A549 (cell line): ENCODE results near the gene LYST. TPM values are rescaled to one million over a fixed set of nuclear protein-coding genes. Genes with fewer than 3 reads are reported as not detected.

ENCODE experiments used
- ATAC-seq, 2 experiments: fragments of 200-7000 bp in 1 of 2; fragments of >200 bp in 1 of 2; cut with Nextera tagmentation in 1 of 2; cut with Tn5 transposase in 1 of 2; 3 replicates each; pipeline versions ENCODE4 v1.8.0 to v1.9.1; 2018 to 2020; ENCODE audit warnings: mild to moderate bottlenecking in 1 of 2, moderate library complexity in 1 of 2
- CTCF ChIA-PET: fragments of 300-600 bp; sonication (Branson Sonifier 250); formaldehyde crosslinking; extraction: SDS; loops from one replicate; lab custom pipeline; 2021; ENCODE audit warnings: antibody characterized with exemption, inconsistent platforms; lab: Yijun Ruan, JAX
- POLR2A ChIA-PET: fragments of 350-600 bp; formaldehyde crosslinking; extraction: SDS; loops from one replicate; lab custom pipeline; 2021; ENCODE audit warnings: antibody characterized with exemption, inconsistent platforms; lab: Yijun Ruan, JAX
- DNase-seq, 2 experiments: peaks; one replicate each; pipeline versions ENCODE4 v3.0.0 to v3.0.0-alpha.2; 2011 to 2016; ENCODE audit warnings: low read depth in 1 of 2, low spot score in 1 of 2
- FAIRE-seq: peaks from 2 replicates; lab custom pipeline; 2011; peaks lifted over from hg19 to GRCh38; lab: Jason Lieb, UNC
- H3K27ac ChIP-seq, 2 experiments: fragments of >200 bp; sonication (Bioruptor Twin); formaldehyde crosslinking; 3 replicates each; pipeline ENCODE4 v1.5.1; 2016 to 2017
- H3K4me1 ChIP-seq: fragments of >200 bp; sonication (Bioruptor Twin); formaldehyde crosslinking; 3 replicates; pipeline ENCODE4 v1.6.1; 2016
- H3K4me2 ChIP-seq: fragments of >200 bp; sonication (Bioruptor Twin); formaldehyde crosslinking; 3 replicates; pipeline ENCODE4 v1.6.1; 2016
- H3K4me3 ChIP-seq: fragments of >200 bp; sonication (Bioruptor Twin); formaldehyde crosslinking; 3 replicates; pipeline ENCODE4 v1.5.1; 2016
- H3K9me3 ChIP-seq: fragments of >200 bp; sonication (Bioruptor Twin); formaldehyde crosslinking; 3 replicates; pipeline ENCODE4 v1.6.1; 2016
- BHLHE40 ChIP-seq: IDR thresholded peaks from 2 replicates; pipeline ENCODE4 v1.6.1; 2012; ENCODE audit warnings: low read depth, low read length, inconsistent platforms
- CBX2 ChIP-seq: fragments of 200-600 bp; sonication (generic); IDR thresholded peaks from 2 replicates; pipeline ENCODE4 v1.6.1; 2016; ENCODE audit warnings: low read depth, mild to moderate bottlenecking, borderline replicate concordance
- CEBPB ChIP-seq, 2 experiments: fragments of >200 bp in 1 of 2; sonication (Bioruptor Twin) in 1 of 2; formaldehyde crosslinking in 1 of 2; IDR thresholded peaks; 2 replicates each; pipeline ENCODE4 v1.6.1; 2012 to 2016
- EP300 ChIP-seq, 2 experiments: fragments of >200 bp; sonication (Bioruptor Twin); formaldehyde crosslinking; IDR thresholded peaks; 2 replicates in 1 of 2; 3 replicates in 1 of 2; pipeline ENCODE4 v1.6.1; 2016 to 2017
- FOXS1 ChIP-seq: fragments of 250-450 bp; sonication (Bioruptor Pico); IDR thresholded peaks from 2 replicates; pipeline ENCODE4 v1.5.0; 2020; ENCODE audit warnings: mild to moderate bottlenecking, moderate library complexity
- GATA3 ChIP-seq: IDR thresholded peaks from 2 replicates; pipeline ENCODE4 v1.6.1; 2012; ENCODE audit warnings: borderline replicate concordance
- HOXB13 ChIP-seq: fragments of 250-450 bp; sonication (Bioruptor Pico); IDR thresholded peaks from 2 replicates; pipeline ENCODE4 v1.5.0; 2020; ENCODE audit warnings: low read depth, mild to moderate bottlenecking, moderate library complexity
- JUN ChIP-seq, 2 experiments: fragments of >200 bp; sonication (Bioruptor Twin); formaldehyde crosslinking; IDR thresholded peaks; 2 replicates in 1 of 2; 3 replicates in 1 of 2; pipeline ENCODE4 v1.6.1; 2016 to 2017
- KDM1A ChIP-seq: fragments of 200-600 bp; sonication (generic); IDR thresholded peaks from 2 replicates; pipeline ENCODE4 v1.6.1; 2016; ENCODE audit warnings: low read depth, mild to moderate bottlenecking
- MAZ ChIP-seq: fragments of 150-350 bp; IDR thresholded peaks from 2 replicates; pipeline ENCODE4 v1.6.1; 2014; ENCODE audit warnings: antibody characterized with exemption, low read depth, low read length, borderline replicate concordance
- NR3C1 ChIP-seq: fragments of >200 bp; sonication (Bioruptor Twin); formaldehyde crosslinking; IDR thresholded peaks from 3 replicates; pipeline ENCODE4 v1.6.1; 2017
- POLR2A ChIP-seq: IDR thresholded peaks from 2 replicates; pipeline ENCODE4 v1.6.1; 2012; ENCODE audit warnings: mild to moderate bottlenecking, low read length
- RARB ChIP-seq: fragments of 250-450 bp; sonication (Bioruptor Pico); IDR thresholded peaks from 2 replicates; pipeline ENCODE4 v1.8.0; 2021; ENCODE audit warnings: mild to moderate bottlenecking, moderate library complexity
- RFX5 ChIP-seq: fragments of 450-650 bp; IDR thresholded peaks from 2 replicates; pipeline ENCODE4 v1.7.1; 2014; ENCODE audit warnings: antibody characterized with exemption, mild to moderate bottlenecking, moderate library complexity
- SMC3 ChIP-seq: fragments of >200 bp; sonication (Bioruptor Twin); formaldehyde crosslinking; IDR thresholded peaks from 3 replicates; pipeline ENCODE4 v1.6.1; 2018; ENCODE audit warnings: inconsistent platforms
- TFCP2L1 ChIP-seq: fragments of 250-450 bp; sonication (Bioruptor Pico); IDR thresholded peaks from 2 replicates; pipeline ENCODE4 v1.5.0; 2021; ENCODE audit warnings: mild to moderate bottlenecking
- TP53 ChIP-seq: fragments of 250-450 bp; sonication (Bioruptor Pico); IDR thresholded peaks from 2 replicates; pipeline ENCODE4 v1.5.0; 2021; ENCODE audit warnings: mild to moderate bottlenecking, moderate library complexity
- ZNF302 ChIP-seq: fragments of 250-450 bp; sonication (Bioruptor Pico); IDR thresholded peaks from 2 replicates; pipeline ENCODE4 v1.9.0; 2021; ENCODE audit warnings: inconsistent platforms, mild to moderate bottlenecking, moderate library complexity
- WGBS: methylation state at CpG from one replicate; pipeline ENCODE4 v1.1.6; 2017; ENCODE audit errors: missing lambda C conversion rate; 5-methylcytosine and 5-hydroxymethylcytosine counted together
- polyA plus RNA-seq, 4 experiments: library from polyadenylated mRNA; depleted of rRNA in 3 of 4; stranded (reverse); fragments of >200 nt; fragmentation: RNase III in 1 of 4; extraction: RNeasy Plus Mini Kit Qiagen cat#74134 plus additional on column Dnase treatment in 1 of 4; gene quantifications; 2 replicates in 3 of 4; 3 replicates in 1 of 4; pipeline ENCODE4 v1.2.3, GENCODE V29; 2011 to 2017
- TF ChIP-seq, protein P1 (sequence below): IDR thresholded peaks from 2 replicates; pipeline ENCODE4 v1.6.1; 2012
- TF ChIP-seq, protein P2 (sequence below): fragments of >200 bp; sonication (Bioruptor Twin); formaldehyde crosslinking; IDR thresholded peaks from 2 replicates; pipeline ENCODE4 v1.6.1; 2016
- TF ChIP-seq, protein P3 (sequence below): fragments of >200 bp; sonication (Bioruptor Twin); formaldehyde crosslinking; IDR thresholded peaks from 3 replicates; pipeline ENCODE4 v1.5.1; 2016
- TF ChIP-seq, protein P4 (sequence below): fragments of 250-450 bp; sonication (Bioruptor Pico); IDR thresholded peaks from 2 replicates; pipeline ENCODE4 v1.5.0; 2020; ENCODE audit warnings: low read depth, mild to moderate bottlenecking, moderate library complexity

The LYST gene
- polyA plus RNA-seq, 2 of the 4 experiments (the other 2 are of a cell fraction) = 2.5 to 9.4 TPM

DNA sequence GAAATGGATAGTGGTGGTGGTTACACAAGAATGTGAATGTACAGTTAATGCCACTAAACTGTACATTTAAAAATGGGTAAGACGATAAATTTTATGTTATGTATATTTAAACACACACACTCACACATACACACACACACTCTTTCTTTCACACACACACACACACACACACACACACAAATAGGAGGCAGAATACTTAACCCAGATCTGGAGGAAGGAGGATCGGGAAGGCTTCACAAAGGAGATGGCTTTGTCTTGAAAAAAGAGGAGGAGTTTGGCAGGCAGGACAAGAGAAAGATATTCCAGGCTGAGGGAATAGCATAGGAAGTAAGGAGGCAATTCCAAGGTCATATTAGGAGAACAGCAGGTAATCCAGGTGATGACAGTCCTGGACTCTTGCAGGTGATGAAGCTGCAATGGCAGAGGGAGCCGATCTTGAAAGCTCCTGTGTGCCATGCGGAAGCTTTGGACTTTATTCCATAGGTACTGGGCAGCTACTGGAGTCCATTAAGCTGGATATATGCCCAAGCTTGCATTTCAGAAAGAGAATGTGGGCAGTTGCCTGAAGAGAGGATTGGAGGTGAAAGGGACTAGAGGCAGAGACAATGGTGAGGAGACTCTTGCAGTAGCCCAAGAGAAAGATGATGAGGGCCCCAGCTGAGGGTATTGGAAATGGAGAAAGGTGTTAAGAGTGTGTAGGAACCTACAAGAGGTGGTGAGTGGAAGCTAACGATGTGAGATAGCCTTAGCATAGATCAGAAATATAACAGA is 15.4 kb upstream of the LYST start:
- FAIRE-seq (no peak), DNase-seq (no peak), ATAC-seq (no peak; a peak in 1 of 6 replicates)
- TF ChIP-seq KDM1A = no peak
- no peak for TF ChIP-seq RARB (CRISPR knock-in tag)
- TF ChIP-seq SMC3 = no peak
- no peak for TF ChIP-seq FOXS1
- TF ChIP-seq CBX2 = no peak
- TF ChIP-seq, protein P1, sequence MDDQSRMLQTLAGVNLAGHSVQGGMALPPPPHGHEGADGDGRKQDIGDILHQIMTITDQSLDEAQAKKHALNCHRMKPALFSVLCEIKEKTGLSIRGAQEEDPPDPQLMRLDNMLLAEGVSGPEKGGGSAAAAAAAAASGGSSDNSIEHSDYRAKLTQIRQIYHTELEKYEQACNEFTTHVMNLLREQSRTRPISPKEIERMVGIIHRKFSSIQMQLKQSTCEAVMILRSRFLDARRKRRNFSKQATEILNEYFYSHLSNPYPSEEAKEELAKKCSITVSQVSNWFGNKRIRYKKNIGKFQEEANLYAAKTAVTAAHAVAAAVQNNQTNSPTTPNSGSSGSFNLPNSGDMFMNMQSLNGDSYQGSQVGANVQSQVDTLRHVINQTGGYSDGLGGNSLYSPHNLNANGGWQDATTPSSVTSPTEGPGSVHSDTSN = no peak
- TF ChIP-seq CEBPB (IDR thresholded peaks at IDR 0.05) = no peak
- TF ChIP-seq MAZ = no peak
- no peak for TF ChIP-seq ZNF302
- Histone ChIP-seq H3K4me1 (peaks cover 7% of the 10 kb centered on the region; the same call in 2 of the 3 replicates), H3K4me3 (no peak overlapping the region), H3K27ac (no peak overlapping the region), H3K4me2 (no peak overlapping the region), H3K9me3 (no peaks in the 10 kb centered on the region)
- ChIA-PET CTCF (interaction anchor here (0.8 to 4.0 kb wide), 6 partner anchors 16 to 90 kb away, joined by 3 to 15 read pairs (median 4); partner anchors contain the start of gene LYST), POLR2A (no interaction called here)
- WGBS = 91% methylated on average over 5 of the region's 5 CpGs

DNA sequence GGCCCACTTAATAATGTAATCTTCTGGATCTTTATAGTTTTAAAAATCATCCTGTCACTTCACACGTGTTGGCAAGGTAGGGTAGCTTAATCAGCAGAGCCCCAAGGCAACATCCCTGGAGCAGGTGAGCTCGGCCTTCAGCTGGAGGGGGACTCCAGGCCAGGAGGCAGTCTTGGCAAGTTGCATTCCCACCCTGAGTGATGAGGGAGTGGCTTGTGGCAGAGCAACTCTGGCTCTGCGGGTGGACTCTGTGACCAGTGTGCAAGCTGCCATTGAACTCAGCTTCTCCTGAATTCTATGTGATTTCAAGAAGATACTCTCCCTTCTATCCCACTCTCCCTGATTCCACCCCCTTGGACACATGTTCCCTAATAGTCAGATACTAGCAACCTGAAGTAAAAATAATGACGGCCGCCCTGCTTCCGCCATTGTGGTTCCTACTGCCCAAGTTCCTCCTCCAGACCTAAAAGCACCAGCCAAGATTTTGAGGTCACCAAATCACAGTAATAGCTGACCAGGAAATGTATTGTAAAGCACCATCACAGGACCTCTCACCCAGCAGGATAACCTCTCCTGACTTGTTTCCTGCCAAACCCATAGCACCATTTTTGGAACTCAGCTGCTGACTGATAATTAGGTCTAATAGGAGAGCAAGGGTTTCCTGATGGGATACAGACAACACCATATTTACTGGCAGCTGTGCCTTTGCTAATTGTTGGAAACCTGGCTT is 11.5 kb upstream of the LYST start:
- TF ChIP-seq TP53 (CRISPR knock-in tag) (no peak), EP300 (IDR thresholded peaks at IDR 0.05) (no peak), POLR2A (no peak), JUN (IDR thresholded peaks at IDR 0.05) (no peak), GATA3 (no peak), BHLHE40 (no peak), TFCP2L1 (no peak), SMC3 (no peak), RFX5 (no peak), NR3C1 (no peak), HOXB13 (CRISPR knock-in tag) (no peak)
- TF ChIP-seq, protein P2, sequence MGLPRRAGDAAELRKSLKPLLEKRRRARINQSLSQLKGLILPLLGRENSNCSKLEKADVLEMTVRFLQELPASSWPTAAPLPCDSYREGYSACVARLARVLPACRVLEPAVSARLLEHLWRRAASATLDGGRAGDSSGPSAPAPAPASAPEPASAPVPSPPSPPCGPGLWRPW = no peak
- TF ChIP-seq, protein P3, sequence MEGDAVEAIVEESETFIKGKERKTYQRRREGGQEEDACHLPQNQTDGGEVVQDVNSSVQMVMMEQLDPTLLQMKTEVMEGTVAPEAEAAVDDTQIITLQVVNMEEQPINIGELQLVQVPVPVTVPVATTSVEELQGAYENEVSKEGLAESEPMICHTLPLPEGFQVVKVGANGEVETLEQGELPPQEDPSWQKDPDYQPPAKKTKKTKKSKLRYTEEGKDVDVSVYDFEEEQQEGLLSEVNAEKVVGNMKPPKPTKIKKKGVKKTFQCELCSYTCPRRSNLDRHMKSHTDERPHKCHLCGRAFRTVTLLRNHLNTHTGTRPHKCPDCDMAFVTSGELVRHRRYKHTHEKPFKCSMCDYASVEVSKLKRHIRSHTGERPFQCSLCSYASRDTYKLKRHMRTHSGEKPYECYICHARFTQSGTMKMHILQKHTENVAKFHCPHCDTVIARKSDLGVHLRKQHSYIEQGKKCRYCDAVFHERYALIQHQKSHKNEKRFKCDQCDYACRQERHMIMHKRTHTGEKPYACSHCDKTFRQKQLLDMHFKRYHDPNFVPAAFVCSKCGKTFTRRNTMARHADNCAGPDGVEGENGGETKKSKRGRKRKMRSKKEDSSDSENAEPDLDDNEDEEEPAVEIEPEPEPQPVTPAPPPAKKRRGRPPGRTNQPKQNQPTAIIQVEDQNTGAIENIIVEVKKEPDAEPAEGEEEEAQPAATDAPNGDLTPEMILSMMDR = no peak
- TF ChIP-seq, protein P4, sequence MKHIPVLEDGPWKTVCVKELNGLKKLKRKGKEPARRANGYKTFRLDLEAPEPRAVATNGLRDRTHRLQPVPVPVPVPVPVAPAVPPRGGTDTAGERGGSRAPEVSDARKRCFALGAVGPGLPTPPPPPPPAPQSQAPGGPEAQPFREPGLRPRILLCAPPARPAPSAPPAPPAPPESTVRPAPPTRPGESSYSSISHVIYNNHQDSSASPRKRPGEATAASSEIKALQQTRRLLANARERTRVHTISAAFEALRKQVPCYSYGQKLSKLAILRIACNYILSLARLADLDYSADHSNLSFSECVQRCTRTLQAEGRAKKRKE = no peak
- WGBS = 66% methylated on average over 6 of the region's 6 CpGs
- H3K9me3 ChIP-seq = no peaks in the 10 kb centered on the region
- DNase-seq (no peak), FAIRE-seq (no peak), ATAC-seq (no peak)
- H3K4me3 ChIP-seq = no peak overlapping the region
- POLR2A ChIA-PET = no interaction called here
- H3K4me1 ChIP-seq = peaks cover under 1% of the 10 kb centered on the region; the same call in 1 of the 3 replicates
- CTCF ChIA-PET = interaction anchor here (1.0 to 2.0 kb wide), 3 partner anchors 12 to 93 kb away, joined by 3 to 12 read pairs (median 3); partner anchors contain the start of gene LYST
- no peak overlapping the region for H3K4me2 ChIP-seq
- no peak overlapping the region for H3K27ac ChIP-seq
